Progenitor cell of endocrine pancreas (in vitro differentiated cells): ENCODE measurements around the gene CDYL. TPM values are rescaled to one million over a fixed set of nuclear protein-coding genes. Genes with fewer than 3 reads are reported as not detected.

Experiments used
- DNase-seq: peaks from one replicate; pipeline ENCODE4 v3.0.0; 2021; ENCODE audit warnings: low spot score; ENCODE audit not compliant: unreplicated experiment
- H3K27ac Mint-ChIP-seq: 2 replicates; pipeline ENCODE4 v1.8.0; 2021; ENCODE audit warnings: mild to moderate bottlenecking, moderate library complexity, mixed read lengths
- H3K27me3 Mint-ChIP-seq: 2 replicates; pipeline ENCODE4 v1.8.0; 2021; ENCODE audit warnings: mixed read lengths
- H3K36me3 Mint-ChIP-seq: 2 replicates; pipeline ENCODE4 v1.8.0; 2022; ENCODE audit warnings: mixed read lengths; ENCODE audit not compliant: insufficient read depth
- H3K4me1 Mint-ChIP-seq: 2 replicates; pipeline ENCODE4 v1.8.0; 2021; ENCODE audit warnings: low read depth, mixed read lengths
- H3K4me3 Mint-ChIP-seq: 2 replicates; pipeline ENCODE4 v1.8.0; 2021; ENCODE audit warnings: low read depth, mild to moderate bottlenecking, moderate library complexity, mixed read lengths
- H3K9me3 Mint-ChIP-seq: 2 replicates; pipeline ENCODE4 v1.8.0; 2021; ENCODE audit warnings: low read depth, mixed read lengths
- CTCF ChIP-seq: fragments of 200-600 bp; sonication (generic); IDR thresholded peaks from one replicate; pipeline ENCODE4 v1.5.0; 2021; ENCODE audit warnings: antibody characterized with exemption, mild to moderate bottlenecking; ENCODE audit not compliant: unreplicated experiment
- total RNA-seq: library from RNA; stranded (reverse); gene quantifications from 2 replicates; pipeline ENCODE4 v1.2.1, GENCODE V29; 2021

Gene CDYL
- total RNA-seq, 1 donor from 2014 or later: 78.3 TPM

- no peaks in the 10 kb centered on the region for H3K9me3 Mint-ChIP-seq
- DNase-seq: no peak
- H3K27me3 Mint-ChIP-seq: peaks cover 21% of the 10 kb centered on the region
- H3K27ac Mint-ChIP-seq: no peak overlapping the region
- H3K4me1 Mint-ChIP-seq: peaks cover 20% of the 10 kb centered on the region
- no peaks in the 10 kb centered on the region for H3K36me3 Mint-ChIP-seq
- H3K4me3 Mint-ChIP-seq: no peak overlapping the region
- TF ChIP-seq CTCF: no peak
These were observed 47.3 kb upstream of the CDYL start for GRCh38 chr6:4728926-4729325.

GRCh38 chr6:4731996-4732395 is 44.2 kb upstream of the CDYL start:
- H3K36me3 Mint-ChIP-seq: no peaks in the 10 kb centered on the region
- peaks cover 24% of the 10 kb centered on the region for H3K27me3 Mint-ChIP-seq
- peaks cover 20% of the 10 kb centered on the region for H3K4me1 Mint-ChIP-seq
- no peak overlapping the region for H3K27ac Mint-ChIP-seq
- DNase-seq: no peak
- TF ChIP-seq CTCF: no peak
- H3K4me3 Mint-ChIP-seq: no peak overlapping the region
- no peaks in the 10 kb centered on the region for H3K9me3 Mint-ChIP-seq

- no peaks in the 10 kb centered on the region for H3K36me3 Mint-ChIP-seq
- no peak for DNase-seq
- no peak for TF ChIP-seq CTCF
- peaks cover 13% of the 10 kb centered on the region for H3K4me1 Mint-ChIP-seq
- H3K4me3 Mint-ChIP-seq: no peak overlapping the region
- H3K27me3 Mint-ChIP-seq: peaks cover 24% of the 10 kb centered on the region
- no peaks in the 10 kb centered on the region for H3K9me3 Mint-ChIP-seq
- no peak overlapping the region for H3K27ac Mint-ChIP-seq
These were observed 43.4 kb upstream of the CDYL start for GRCh38 chr6:4732691-4733315.

- no peaks in the 10 kb centered on the region for H3K36me3 Mint-ChIP-seq
- no peak overlapping the region for H3K27ac Mint-ChIP-seq
- no peaks in the 10 kb centered on the region for H3K4me1 Mint-ChIP-seq
- no peak for TF ChIP-seq CTCF
- no peaks in the 10 kb centered on the region for H3K9me3 Mint-ChIP-seq
- H3K4me3 Mint-ChIP-seq: no peak overlapping the region
- peaks cover 22% of the 10 kb centered on the region for H3K27me3 Mint-ChIP-seq
- DNase-seq: no peak
These were observed 39.8 kb upstream of the CDYL start for GRCh38 chr6:4736371-4736873.

GRCh38 chr6:4740032-4740431 is 36.2 kb upstream of the CDYL start:
- no peaks in the 10 kb centered on the region for H3K36me3 Mint-ChIP-seq
- peaks cover 5% of the 10 kb centered on the region for H3K27me3 Mint-ChIP-seq
- H3K4me3 Mint-ChIP-seq: no peak overlapping the region
- H3K9me3 Mint-ChIP-seq: no peaks in the 10 kb centered on the region
- H3K4me1 Mint-ChIP-seq: no peaks in the 10 kb centered on the region
- DNase-seq: no peak
- no peak overlapping the region for H3K27ac Mint-ChIP-seq
- no peak for TF ChIP-seq CTCF
